Astrocyte (in vitro differentiated cells and primary cell): Measurements from ENCODE around the gene MACO1. TPM values are rescaled to one million over a fixed set of nuclear protein-coding genes. Genes with fewer than 3 reads are reported as not detected.
"Not testable (repeated sequence)": the region's sequence is repeated elsewhere in the genome, so short reads cannot be mapped to it uniquely, and the experiment has no call there.

ENCODE experiments used
- DNase-seq: peaks from one replicate; pipeline ENCODE4 v3.0.0-alpha.2; 2010; ENCODE audit warnings: low read depth
- FAIRE-seq: peaks from 2 replicates; lab custom pipeline; 2011; peaks lifted over from hg19 to GRCh38; lab: Jason Lieb, UNC
- H2AFZ ChIP-seq: 2 replicates; pipeline ENCODE4 v1.6.0; 2012; ENCODE audit warnings: low read depth, low read length, inconsistent platforms
- H3K27ac ChIP-seq: 2 replicates; pipeline ENCODE4 v1.5.1; 2011; ENCODE audit warnings: low read depth, low read length, inconsistent platforms
- H3K27me3 ChIP-seq: 2 replicates; pipeline ENCODE4 v1.6.0; 2011; ENCODE audit warnings: low read length, inconsistent platforms; ENCODE audit not compliant: insufficient read depth
- H3K36me3 ChIP-seq: 2 replicates; pipeline ENCODE4 v1.5.1; 2011; ENCODE audit warnings: low read length, inconsistent platforms; ENCODE audit not compliant: insufficient read depth
- H3K4me1 ChIP-seq: 2 replicates; pipeline ENCODE4 v1.5.1; 2011; ENCODE audit warnings: low read length, inconsistent platforms; ENCODE audit not compliant: insufficient read depth
- H3K4me2 ChIP-seq: 2 replicates; pipeline ENCODE4 v1.6.0; 2012; ENCODE audit warnings: low read length, inconsistent platforms
- H3K4me3 ChIP-seq: 2 replicates; pipeline ENCODE4 v1.5.1; 2011; ENCODE audit warnings: low read depth, mild to moderate bottlenecking, low read length, inconsistent platforms; ENCODE audit not compliant: insufficient read depth
- H3K79me2 ChIP-seq: 2 replicates; pipeline ENCODE4 v1.6.0; 2012; ENCODE audit warnings: mild to moderate bottlenecking, low read length, inconsistent platforms; ENCODE audit not compliant: insufficient read depth
- H3K9ac ChIP-seq: 2 replicates; pipeline ENCODE4 v1.6.0; 2012; ENCODE audit warnings: mild to moderate bottlenecking, low read length, inconsistent platforms
- H3K9me3 ChIP-seq: 2 replicates; pipeline ENCODE4 v1.5.1; 2012; ENCODE audit warnings: low read depth, mild to moderate bottlenecking, low read length, inconsistent platforms; ENCODE audit not compliant: insufficient read depth
- H4K20me1 ChIP-seq: 2 replicates; pipeline ENCODE4 v1.6.0; 2012; ENCODE audit warnings: low read length, inconsistent platforms; ENCODE audit not compliant: insufficient read depth
- H3K27ac Mint-ChIP-seq: one replicate; pipeline ENCODE4 v1.8.0; 2021; ENCODE audit warnings: mild to moderate bottlenecking, mixed read lengths; ENCODE audit not compliant: unreplicated experiment
- H3K27me3 Mint-ChIP-seq: one replicate; pipeline ENCODE4 v1.8.0; 2021; ENCODE audit warnings: low read depth, mixed read lengths; ENCODE audit not compliant: unreplicated experiment
- H3K36me3 Mint-ChIP-seq: one replicate; pipeline ENCODE4 v1.8.0; 2021; ENCODE audit warnings: low read depth, mixed read lengths; ENCODE audit not compliant: unreplicated experiment
- H3K4me1 Mint-ChIP-seq: one replicate; pipeline ENCODE4 v1.8.0; 2021; ENCODE audit warnings: low read depth, mixed read lengths; ENCODE audit not compliant: unreplicated experiment
- H3K4me3 Mint-ChIP-seq: one replicate; pipeline ENCODE4 v1.8.0; 2021; ENCODE audit warnings: mild to moderate bottlenecking, moderate library complexity, mixed read lengths; ENCODE audit not compliant: unreplicated experiment
- H3K9me3 Mint-ChIP-seq: one replicate; pipeline ENCODE4 v1.8.0; 2021; ENCODE audit warnings: mild to moderate bottlenecking, mixed read lengths; ENCODE audit not compliant: unreplicated experiment
- EZH2 ChIP-seq: IDR thresholded peaks from 2 replicates; pipeline ENCODE4 v1.6.1; 2012; ENCODE audit warnings: mild to moderate bottlenecking, low read length, inconsistent platforms; ENCODE audit not compliant: insufficient read depth
- total RNA-seq: library from RNA; stranded (reverse); gene quantifications from 2 replicates; pipeline ENCODE4 v1.2.1, GENCODE V29; 2021
- TF ChIP-seq, protein P1 (sequence below): IDR thresholded peaks from 2 replicates; pipeline ENCODE4 v1.5.1; 2011; ENCODE audit warnings: low read depth, mild to moderate bottlenecking, inconsistent platforms, low read length, moderate library complexity; ENCODE audit not compliant: insufficient read depth

MACO1 gene
- total RNA-seq, 1 donor from 2014 or later: 31.8 TPM

DNA sequence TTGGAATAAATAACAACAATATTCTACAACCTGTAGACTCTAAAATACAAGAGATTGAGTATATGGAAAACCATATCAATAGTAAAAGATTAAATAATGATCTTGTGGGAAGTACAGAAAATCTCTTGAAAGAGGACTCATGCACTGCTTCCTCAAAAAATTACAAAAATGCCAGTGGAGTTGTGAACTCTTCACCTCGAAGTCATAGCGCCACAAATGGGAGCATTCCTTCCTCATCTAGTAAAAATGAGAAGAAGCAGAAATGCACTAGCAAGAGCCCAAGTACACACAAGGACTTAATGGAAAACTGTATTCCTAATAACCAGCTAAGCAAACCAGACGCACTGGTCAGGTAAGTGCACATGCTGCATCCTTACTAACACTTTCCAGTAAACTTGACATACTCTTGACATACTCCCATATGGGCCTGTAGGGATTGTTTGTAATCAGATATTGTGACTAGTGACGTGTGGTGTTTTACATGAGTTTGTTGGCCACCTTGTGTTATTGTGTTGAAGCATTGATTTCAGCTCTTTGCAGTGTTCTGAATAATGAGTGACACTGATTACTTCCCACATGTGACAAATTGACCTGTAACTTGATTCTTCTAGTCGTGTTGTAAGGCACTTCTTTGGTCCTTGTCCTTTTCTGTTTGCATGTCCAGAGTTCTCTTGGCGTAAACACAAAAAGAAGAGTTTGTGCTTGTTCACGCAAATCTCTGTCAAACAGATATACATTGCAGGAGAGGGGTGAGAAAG is 28.0 kb downstream of the MACO1 start:
- Histone ChIP-seq H3K9ac (no peak overlapping the region), H4K20me1 (peaks cover 29% of the 10 kb centered on the region), H3K79me2 (peaks cover 18% of the 10 kb centered on the region), H3K4me2 (no peak overlapping the region), H3K27me3 (no peaks in the 10 kb centered on the region), H2AFZ (no peak overlapping the region), H3K4me3 (no peak overlapping the region), H3K36me3 (peaks cover 23% of the 10 kb centered on the region), H3K9me3 (no peaks in the 10 kb centered on the region), H3K27ac (no peak overlapping the region), H3K4me1 (no peaks in the 10 kb centered on the region)
- no peak overlapping the region for H3K4me3 Mint-ChIP-seq
- H3K36me3 Mint-ChIP-seq: peaks cover 11% of the 10 kb centered on the region
- TF ChIP-seq, protein P1, sequence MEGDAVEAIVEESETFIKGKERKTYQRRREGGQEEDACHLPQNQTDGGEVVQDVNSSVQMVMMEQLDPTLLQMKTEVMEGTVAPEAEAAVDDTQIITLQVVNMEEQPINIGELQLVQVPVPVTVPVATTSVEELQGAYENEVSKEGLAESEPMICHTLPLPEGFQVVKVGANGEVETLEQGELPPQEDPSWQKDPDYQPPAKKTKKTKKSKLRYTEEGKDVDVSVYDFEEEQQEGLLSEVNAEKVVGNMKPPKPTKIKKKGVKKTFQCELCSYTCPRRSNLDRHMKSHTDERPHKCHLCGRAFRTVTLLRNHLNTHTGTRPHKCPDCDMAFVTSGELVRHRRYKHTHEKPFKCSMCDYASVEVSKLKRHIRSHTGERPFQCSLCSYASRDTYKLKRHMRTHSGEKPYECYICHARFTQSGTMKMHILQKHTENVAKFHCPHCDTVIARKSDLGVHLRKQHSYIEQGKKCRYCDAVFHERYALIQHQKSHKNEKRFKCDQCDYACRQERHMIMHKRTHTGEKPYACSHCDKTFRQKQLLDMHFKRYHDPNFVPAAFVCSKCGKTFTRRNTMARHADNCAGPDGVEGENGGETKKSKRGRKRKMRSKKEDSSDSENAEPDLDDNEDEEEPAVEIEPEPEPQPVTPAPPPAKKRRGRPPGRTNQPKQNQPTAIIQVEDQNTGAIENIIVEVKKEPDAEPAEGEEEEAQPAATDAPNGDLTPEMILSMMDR: no peak
- no peak for TF ChIP-seq EZH2
- no peak for FAIRE-seq
- peaks cover 8% of the 10 kb centered on the region for H3K4me1 Mint-ChIP-seq
- H3K27me3 Mint-ChIP-seq: no peaks in the 10 kb centered on the region
- H3K27ac Mint-ChIP-seq: no peak overlapping the region
- DNase-seq: peak; percentile 63
- no peaks in the 10 kb centered on the region for H3K9me3 Mint-ChIP-seq

DNA sequence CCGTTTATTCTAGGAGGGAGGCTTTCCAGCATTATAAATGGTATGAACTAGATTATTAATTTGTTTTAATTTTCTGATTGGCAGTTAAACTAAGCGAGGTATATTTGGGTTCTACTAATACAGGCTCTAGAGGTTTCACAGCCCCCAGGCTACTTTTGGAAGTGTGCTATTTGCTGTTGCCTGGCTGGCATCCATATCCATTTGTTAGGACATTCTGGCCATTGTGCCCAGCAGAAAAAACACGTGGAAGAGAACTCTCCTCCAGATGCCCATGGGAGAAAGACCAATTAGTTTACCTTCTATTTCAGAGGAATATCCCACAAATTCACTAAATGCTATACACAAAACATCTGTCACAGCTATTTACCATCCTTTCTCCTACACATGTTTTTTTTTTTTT is 29.3 kb downstream of the MACO1 start:
- H3K9ac ChIP-seq: no peak overlapping the region
- H3K9me3 Mint-ChIP-seq: no peaks in the 10 kb centered on the region

GRCh38 chr1:25460816-25461215 is 30.1 kb downstream of the MACO1 start:
- DNase-seq: not testable (repeated sequence)

More for the DNA sequence above, 29.3 kb downstream of the MACO1 start:
- H3K4me3 ChIP-seq: no peak overlapping the region
- no peak overlapping the region for H3K27ac Mint-ChIP-seq
- no peaks in the 10 kb centered on the region for H3K27me3 Mint-ChIP-seq
- H3K4me1 Mint-ChIP-seq: peaks cover 8% of the 10 kb centered on the region
- H3K9me3 ChIP-seq: no peaks in the 10 kb centered on the region
- FAIRE-seq (peak; percentile 29), DNase-seq (no peak)
- no peak for TF ChIP-seq EZH2
- TF ChIP-seq, protein P1: no peak
- H3K27ac ChIP-seq: no peak overlapping the region
- H3K27me3 ChIP-seq: no peaks in the 10 kb centered on the region
- no peak overlapping the region for H2AFZ ChIP-seq
- peaks cover 23% of the 10 kb centered on the region for H3K36me3 ChIP-seq
- H3K4me3 Mint-ChIP-seq: no peak overlapping the region
- peaks cover 24% of the 10 kb centered on the region for H3K79me2 ChIP-seq
- H4K20me1 ChIP-seq: peaks cover 33% of the 10 kb centered on the region
- H3K36me3 Mint-ChIP-seq: peaks cover 11% of the 10 kb centered on the region
- H3K4me1 ChIP-seq: no peaks in the 10 kb centered on the region
- H3K4me2 ChIP-seq: no peak overlapping the region

More at GRCh38 chr1:25460816-25461215, 30.1 kb downstream of the MACO1 start:
- not testable (repeated sequence) for H3K36me3 Mint-ChIP-seq, H3K9me3 ChIP-seq, H3K4me1 ChIP-seq, H3K9ac ChIP-seq, H3K4me3 ChIP-seq, H3K27ac ChIP-seq, H3K4me1 Mint-ChIP-seq, H3K4me3 Mint-ChIP-seq, H3K27ac Mint-ChIP-seq, H3K27me3 Mint-ChIP-seq, H3K27me3 ChIP-seq, FAIRE-seq, H3K4me2 ChIP-seq, H2AFZ ChIP-seq, H3K9me3 Mint-ChIP-seq
- Histone ChIP-seq H4K20me1 (peaks cover 41% of the 10 kb centered on the region), H3K36me3 (peaks cover 23% of the 10 kb centered on the region), H3K79me2 (peaks cover 32% of the 10 kb centered on the region)
